HEK293T (cell line): ENCODE results near the gene DOK3.

Experiments used
- FOXK2 ChIP-seq: fragments of 450-650 bp; IDR thresholded peaks from 2 replicates; pipeline ENCODE4 v1.6.1; 2016; ENCODE audit warnings: mild to moderate bottlenecking
- FOXM1 ChIP-seq: fragments of 450-650 bp; IDR thresholded peaks from 2 replicates; pipeline ENCODE4 v1.6.1; 2017; ENCODE audit warnings: mild to moderate bottlenecking, borderline replicate concordance
- SUZ12 ChIP-seq: fragments of 450-650 bp; IDR thresholded peaks from 2 replicates; pipeline ENCODE4 v1.6.1; 2016; ENCODE audit warnings: mild to moderate bottlenecking

GRCh38 chr5:177547736-177548135, 38.1 kb upstream of the DOK3 start:
- TF ChIP-seq FOXM1 (no peak), FOXK2 (no peak), SUZ12 (no peak)
